Measurements from ENCODE around the gene ATXN2. TPM values are rescaled to one million over a fixed set of nuclear protein-coding genes. Genes with fewer than 3 reads are reported as not detected.
"Not testable (repeated sequence)": the region's sequence is repeated elsewhere in the genome, so short reads cannot be mapped to it uniquely, and the experiment has no call there.

Gene ATXN2
- total RNA-seq, 2 donors from 2014 or later = 81.0 to 109 TPM

DNA sequence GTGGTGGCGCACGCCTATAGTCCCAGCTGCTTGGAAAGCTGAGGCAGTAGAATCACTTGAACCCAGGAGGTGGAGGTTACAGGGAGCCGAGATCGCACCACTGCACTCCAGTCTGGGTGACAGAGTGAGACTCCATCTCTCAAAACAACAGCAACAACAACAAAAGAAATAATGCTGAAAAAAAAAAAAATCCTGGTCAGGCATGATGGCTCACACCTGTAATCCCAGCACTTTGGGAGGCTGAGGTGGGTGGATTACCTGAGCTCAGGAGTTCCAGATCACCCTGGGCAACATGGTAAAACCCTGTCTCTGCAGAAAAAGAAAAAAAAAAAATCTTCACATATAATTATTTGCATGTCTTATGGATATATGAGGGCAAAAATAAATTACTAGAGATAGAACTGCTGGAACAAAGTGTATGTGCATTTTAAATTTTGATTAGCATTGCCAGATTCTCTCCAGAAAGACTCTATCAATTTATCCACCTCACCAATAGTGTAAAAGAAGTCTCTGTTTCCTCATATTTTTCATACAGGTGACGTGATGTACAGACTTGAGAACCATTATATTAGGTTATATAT, 75.4 kb downstream of the ATXN2 start:
- H3K4me3 ChIP-seq = no peak overlapping the region
- DNase-seq (ENCODE audit: low spot score) (no peak), ATAC-seq (ENCODE audit: insufficient number of reproducible peaks, low FRiP score, low read depth) (no peak)
- no peak overlapping the region for H3K27ac ChIP-seq
- no peaks in the 10 kb centered on the region for H3K27me3 ChIP-seq (replicated peaks; ENCODE audit: insufficient read depth)
- peaks cover 30% of the 10 kb centered on the region for H3K36me3 ChIP-seq
- no peaks in the 10 kb centered on the region for H3K4me1 ChIP-seq (ENCODE audit: control insufficient read depth in 1 of 2, low read depth in 2 of 2)
- TF ChIP-seq, protein P1, sequence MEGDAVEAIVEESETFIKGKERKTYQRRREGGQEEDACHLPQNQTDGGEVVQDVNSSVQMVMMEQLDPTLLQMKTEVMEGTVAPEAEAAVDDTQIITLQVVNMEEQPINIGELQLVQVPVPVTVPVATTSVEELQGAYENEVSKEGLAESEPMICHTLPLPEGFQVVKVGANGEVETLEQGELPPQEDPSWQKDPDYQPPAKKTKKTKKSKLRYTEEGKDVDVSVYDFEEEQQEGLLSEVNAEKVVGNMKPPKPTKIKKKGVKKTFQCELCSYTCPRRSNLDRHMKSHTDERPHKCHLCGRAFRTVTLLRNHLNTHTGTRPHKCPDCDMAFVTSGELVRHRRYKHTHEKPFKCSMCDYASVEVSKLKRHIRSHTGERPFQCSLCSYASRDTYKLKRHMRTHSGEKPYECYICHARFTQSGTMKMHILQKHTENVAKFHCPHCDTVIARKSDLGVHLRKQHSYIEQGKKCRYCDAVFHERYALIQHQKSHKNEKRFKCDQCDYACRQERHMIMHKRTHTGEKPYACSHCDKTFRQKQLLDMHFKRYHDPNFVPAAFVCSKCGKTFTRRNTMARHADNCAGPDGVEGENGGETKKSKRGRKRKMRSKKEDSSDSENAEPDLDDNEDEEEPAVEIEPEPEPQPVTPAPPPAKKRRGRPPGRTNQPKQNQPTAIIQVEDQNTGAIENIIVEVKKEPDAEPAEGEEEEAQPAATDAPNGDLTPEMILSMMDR (IDR thresholded peaks at IDR 0.05) = no peak
- no peaks in the 10 kb centered on the region for H3K9me3 ChIP-seq

- peaks cover 35% of the 10 kb centered on the region for H3K36me3 ChIP-seq
- TF ChIP-seq, protein P1 (IDR thresholded peaks at IDR 0.05) = no peak
- DNase-seq (ENCODE audit: low spot score) = no peak
- H3K4me3 ChIP-seq = no peak overlapping the region
- H3K27me3 ChIP-seq (replicated peaks; ENCODE audit: insufficient read depth) = no peaks in the 10 kb centered on the region
- H3K4me1 ChIP-seq (ENCODE audit: control insufficient read depth in 1 of 2, low read depth in 2 of 2) = no peaks in the 10 kb centered on the region
- no peak for ATAC-seq (ENCODE audit: insufficient number of reproducible peaks, low FRiP score, low read depth)
- H3K27ac ChIP-seq = no peak overlapping the region
- no peaks in the 10 kb centered on the region for H3K9me3 ChIP-seq
These were observed 77.3 kb downstream of the ATXN2 start for GRCh38 chr12:111521801-111522200.

GRCh38 chr12:111519937-111520336, 79.2 kb downstream of the ATXN2 start:
- Histone ChIP-seq H3K27me3 (replicated peaks; ENCODE audit: insufficient read depth) (no peaks in the 10 kb centered on the region), H3K36me3 (peaks cover 35% of the 10 kb centered on the region), H3K4me1 (ENCODE audit: control insufficient read depth in 1 of 2, low read depth in 2 of 2) (no peaks in the 10 kb centered on the region), H3K27ac (no peak overlapping the region), H3K9me3 (no peaks in the 10 kb centered on the region), H3K4me3 (no peak overlapping the region)
- TF ChIP-seq, protein P1 (IDR thresholded peaks at IDR 0.05) = no peak
- ATAC-seq (ENCODE audit: insufficient number of reproducible peaks, low FRiP score, low read depth) = no peak
- no peak for DNase-seq (ENCODE audit: low spot score)

DNA sequence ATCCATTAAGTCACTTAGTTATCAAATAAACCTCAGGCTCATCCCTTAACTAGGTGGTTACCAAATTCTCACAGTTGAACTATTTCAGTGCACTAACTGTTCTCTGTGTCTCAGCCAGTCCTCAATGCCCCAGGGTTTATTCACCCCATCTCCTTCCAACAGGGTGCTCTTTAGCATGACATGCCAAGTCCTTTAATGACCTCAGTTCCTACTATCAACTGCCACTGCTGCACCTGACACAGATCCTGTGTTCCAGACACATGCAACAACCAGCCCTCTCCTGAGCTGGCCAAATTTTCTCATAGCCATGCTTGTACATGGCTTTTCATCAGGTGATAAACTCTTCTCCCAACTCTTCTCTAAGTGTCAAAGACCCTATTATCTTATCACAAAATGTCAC, 80.0 kb downstream of the ATXN2 start:
- H3K36me3 ChIP-seq = peaks cover 35% of the 10 kb centered on the region
- no peaks in the 10 kb centered on the region for H3K27me3 ChIP-seq (replicated peaks; ENCODE audit: insufficient read depth)
- H3K9me3 ChIP-seq = no peaks in the 10 kb centered on the region
- TF ChIP-seq, protein P1 (IDR thresholded peaks at IDR 0.05) = no peak
- no peak overlapping the region for H3K27ac ChIP-seq
- DNase-seq (ENCODE audit: low spot score) (no peak), ATAC-seq (ENCODE audit: insufficient number of reproducible peaks, low FRiP score, low read depth) (no peak)
- no peaks in the 10 kb centered on the region for H3K4me1 ChIP-seq (ENCODE audit: control insufficient read depth in 1 of 2, low read depth in 2 of 2)
- no peak overlapping the region for H3K4me3 ChIP-seq

DNA sequence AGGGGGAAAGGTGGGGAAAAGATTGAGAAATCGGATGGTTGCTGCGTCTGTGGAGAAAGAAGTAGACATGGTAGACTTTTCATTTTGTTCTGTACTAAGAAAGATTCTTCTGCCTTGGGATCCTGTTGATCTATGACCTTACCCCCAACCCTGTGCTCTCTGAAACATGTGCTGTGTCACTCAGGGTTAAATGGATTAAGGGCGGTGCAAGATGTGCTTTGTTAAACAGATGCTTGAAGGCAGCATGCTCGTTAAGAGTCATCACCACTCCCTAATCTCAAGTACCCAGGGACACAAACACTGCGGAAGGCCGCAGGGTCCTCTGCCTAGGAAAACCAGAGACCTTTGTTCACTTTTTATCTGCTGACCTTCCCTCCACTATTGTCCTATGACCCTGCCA, 91.4 kb downstream of the ATXN2 start:
- H3K36me3 ChIP-seq = peaks cover 55% of the 10 kb centered on the region
- H3K4me1 ChIP-seq (ENCODE audit: control insufficient read depth in 1 of 2, low read depth in 2 of 2); DNase-seq (ENCODE audit: low spot score); H3K4me3 ChIP-seq; H3K27me3 ChIP-seq (replicated peaks; ENCODE audit: insufficient read depth); H3K9me3 ChIP-seq; H3K27ac ChIP-seq; ATAC-seq (ENCODE audit: insufficient number of reproducible peaks, low FRiP score, low read depth): not testable (repeated sequence)

GRCh38 chr12:111507258-111507657, 91.9 kb downstream of the ATXN2 start:
- H3K36me3 ChIP-seq = peaks cover 51% of the 10 kb centered on the region
- not testable (repeated sequence) for H3K4me3 ChIP-seq; ATAC-seq (ENCODE audit: insufficient number of reproducible peaks, low FRiP score, low read depth); H3K27ac ChIP-seq; H3K9me3 ChIP-seq; DNase-seq (ENCODE audit: low spot score); H3K4me1 ChIP-seq (ENCODE audit: control insufficient read depth in 1 of 2, low read depth in 2 of 2); H3K27me3 ChIP-seq (replicated peaks; ENCODE audit: insufficient read depth)

Data from thoracic aorta (tissue), 2 donors.